A673 (cell line): ENCODE data around the gene ACP7. TPM values are rescaled to one million over a fixed set of nuclear protein-coding genes. Genes with fewer than 3 reads are reported as not detected.

Experiments
- BruUV-seq: library from RNA; stranded (reverse); fragments of 400-500 nt; replicated peaks from 2 replicates; lab custom pipeline; 2021; lab: Mats Ljungman, UMichigan
- CTCF ChIA-PET: fragments of 300-600 bp; sonication (Branson Sonifier 250); formaldehyde crosslinking; loops from one replicate; lab custom pipeline; 2022; ENCODE audit warnings: antibody characterized with exemption; lab: Charles Lee
- POLR2A ChIA-PET: fragments of 300-600 bp; sonication (Branson Sonifier 250); formaldehyde crosslinking; loops from one replicate; lab custom pipeline; 2022; ENCODE audit warnings: antibody characterized with exemption; ENCODE audit not compliant: low non-redundant PET; lab: Charles Lee
- DNase-seq: peaks from one replicate; pipeline ENCODE4 v3.0.0-alpha.2; 2015; ENCODE audit warnings: low spot score
- H3K27ac ChIP-seq: fragments of 200-600 bp; sonication (generic); 2 replicates; pipeline ENCODE4 v1.5.1; 2016; ENCODE audit warnings: mixed run types, low read depth, mild to moderate bottlenecking, mixed read lengths, antibody characterized with exemption, low read length; ENCODE audit not compliant: poor library complexity, severe bottlenecking
- H3K27me3 ChIP-seq: fragments of 200-600 bp; sonication (generic); replicated peaks from 2 replicates; pipeline ENCODE4 v1.6.1; 2017; ENCODE audit warnings: mixed run types, low read depth, mild to moderate bottlenecking, mixed read lengths, antibody characterized with exemption, low read length; ENCODE audit not compliant: insufficient read depth, poor library complexity
- H3K36me3 ChIP-seq: fragments of 200-600 bp; sonication (generic); 2 replicates; pipeline ENCODE4 v1.6.1; 2016; ENCODE audit warnings: mixed run types, mild to moderate bottlenecking, mixed read lengths, antibody characterized with exemption, low read length; ENCODE audit not compliant: insufficient read depth, poor library complexity, severe bottlenecking
- H3K4me1 ChIP-seq: fragments of 200-600 bp; sonication (generic); 2 replicates; pipeline ENCODE4 v1.6.1; 2017; ENCODE audit warnings: mixed run types, mild to moderate bottlenecking, mixed read lengths, antibody characterized with exemption, low read length; ENCODE audit not compliant: insufficient read depth, poor library complexity, severe bottlenecking
- H3K4me3 ChIP-seq: fragments of 200-600 bp; sonication (generic); 2 replicates; pipeline ENCODE4 v1.5.1; 2016; ENCODE audit warnings: low read depth, mixed run types, mild to moderate bottlenecking, mixed read lengths, low read length; ENCODE audit not compliant: poor library complexity, severe bottlenecking
- H3K9me3 ChIP-seq: fragments of 200-600 bp; sonication (generic); 2 replicates; pipeline ENCODE4 v1.6.1; 2016; ENCODE audit warnings: mixed run types, low read depth, mild to moderate bottlenecking, mixed read lengths, antibody characterized with exemption, low read length; ENCODE audit not compliant: poor library complexity, severe bottlenecking
- EZH2 ChIP-seq: fragments of 200-600 bp; sonication (generic); IDR thresholded peaks from 2 replicates; pipeline ENCODE4 v1.6.1; 2017; ENCODE audit warnings: borderline replicate concordance, low read depth, mild to moderate bottlenecking, mixed read lengths, antibody characterized with exemption, low read length; ENCODE audit not compliant: poor library complexity, severe bottlenecking
- intact Hi-C: fragments of 100-400 bp; cut with micrococcal nuclease; formaldehyde crosslinking; loops from one replicate; pipeline ENCODE4 v1.10.0; 2022; ENCODE audit not compliant: unreplicated experiment
- total RNA-seq: library from RNA; stranded (reverse); gene quantifications from 2 replicates; pipeline ENCODE4 v1.2.3, GENCODE V29; 2021
- TF ChIP-seq, protein P1 (sequence below): fragments of 300-800, 200-600 bp; sonication (generic); conservative IDR thresholded peaks from 2 replicates; pipeline ENCODE4 v1.5.1; 2017; ENCODE audit warnings: low read depth, mild to moderate bottlenecking, antibody characterized with exemption, low read length, moderate library complexity, mixed read lengths

Gene ACP7
- total RNA-seq, 1 experiment from 2014 or later = not detected

DNA sequence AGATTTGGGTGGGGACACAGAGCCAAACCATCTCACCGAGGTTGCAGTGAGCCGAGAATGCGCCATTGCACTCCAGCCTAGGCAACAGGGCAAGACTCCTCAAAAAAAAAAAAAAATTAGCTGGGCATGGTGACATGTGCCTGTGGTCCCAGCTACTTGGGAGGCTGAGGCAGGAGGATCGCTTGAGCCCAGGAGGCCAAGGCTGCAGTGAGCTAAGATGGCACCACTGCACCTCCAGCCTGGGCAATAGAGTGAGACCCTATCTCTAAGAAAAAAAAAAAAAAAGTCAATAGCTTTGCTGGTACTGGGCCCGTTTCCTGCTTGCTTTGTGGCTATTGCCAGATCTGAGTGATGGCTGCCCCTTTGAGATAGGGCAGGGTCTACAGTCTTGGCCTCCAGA is 13.1 kb downstream of the ACP7 start:
- BruUV-seq = no TSS peak
- ChIA-PET CTCF (no interaction called here), POLR2A (interaction anchor here (0.5 kb wide), 1 partner anchor 10 kb away, joined by 5 read pairs; no protein-coding TSS in a partner anchor)
- TF ChIP-seq, protein P1, sequence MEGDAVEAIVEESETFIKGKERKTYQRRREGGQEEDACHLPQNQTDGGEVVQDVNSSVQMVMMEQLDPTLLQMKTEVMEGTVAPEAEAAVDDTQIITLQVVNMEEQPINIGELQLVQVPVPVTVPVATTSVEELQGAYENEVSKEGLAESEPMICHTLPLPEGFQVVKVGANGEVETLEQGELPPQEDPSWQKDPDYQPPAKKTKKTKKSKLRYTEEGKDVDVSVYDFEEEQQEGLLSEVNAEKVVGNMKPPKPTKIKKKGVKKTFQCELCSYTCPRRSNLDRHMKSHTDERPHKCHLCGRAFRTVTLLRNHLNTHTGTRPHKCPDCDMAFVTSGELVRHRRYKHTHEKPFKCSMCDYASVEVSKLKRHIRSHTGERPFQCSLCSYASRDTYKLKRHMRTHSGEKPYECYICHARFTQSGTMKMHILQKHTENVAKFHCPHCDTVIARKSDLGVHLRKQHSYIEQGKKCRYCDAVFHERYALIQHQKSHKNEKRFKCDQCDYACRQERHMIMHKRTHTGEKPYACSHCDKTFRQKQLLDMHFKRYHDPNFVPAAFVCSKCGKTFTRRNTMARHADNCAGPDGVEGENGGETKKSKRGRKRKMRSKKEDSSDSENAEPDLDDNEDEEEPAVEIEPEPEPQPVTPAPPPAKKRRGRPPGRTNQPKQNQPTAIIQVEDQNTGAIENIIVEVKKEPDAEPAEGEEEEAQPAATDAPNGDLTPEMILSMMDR = no peak
- TF ChIP-seq EZH2 = no peak
- Histone ChIP-seq H3K4me1 (no peaks in the 10 kb centered on the region), H3K27ac (no peak overlapping the region), H3K9me3 (no peaks in the 10 kb centered on the region), H3K27me3 (peaks cover 29% of the 10 kb centered on the region), H3K4me3 (no peak overlapping the region), H3K36me3 (no peaks in the 10 kb centered on the region)
- intact Hi-C loops = no loop called here
- DNase-seq = no peak

DNA sequence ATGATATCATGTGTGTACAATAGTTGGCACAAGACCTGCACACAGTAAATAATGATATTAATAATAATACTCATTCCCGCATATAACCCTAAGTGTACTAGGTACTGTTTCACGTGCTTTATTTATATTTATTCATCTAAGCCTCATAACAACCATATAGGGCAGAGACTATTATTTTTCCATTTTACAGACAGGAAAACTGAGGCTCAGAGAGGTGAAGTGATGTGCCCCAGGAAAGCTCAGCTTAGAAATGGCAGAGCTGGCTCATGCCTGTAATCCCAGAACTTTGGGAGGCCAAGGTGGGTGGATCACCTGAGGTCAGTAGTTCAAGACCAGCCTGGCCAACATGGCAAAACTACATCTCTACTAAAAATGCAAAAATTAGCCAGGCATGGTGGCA is 13.6 kb downstream of the ACP7 start:
- BruUV-seq = no TSS peak
- no peaks in the 10 kb centered on the region for H3K36me3 ChIP-seq
- no peaks in the 10 kb centered on the region for H3K9me3 ChIP-seq
- TF ChIP-seq, protein P1 = no peak
- TF ChIP-seq EZH2 = no peak
- intact Hi-C loops = no loop called here
- DNase-seq = no peak
- no peaks in the 10 kb centered on the region for H3K4me1 ChIP-seq
- H3K27ac ChIP-seq = no peak overlapping the region
- ChIA-PET CTCF (no interaction called here), POLR2A (interaction anchor here (0.5 kb wide), 1 partner anchor 10 kb away, joined by 5 read pairs; no protein-coding TSS in a partner anchor)
- H3K4me3 ChIP-seq = no peak overlapping the region
- H3K27me3 ChIP-seq = peaks cover 29% of the 10 kb centered on the region

DNA sequence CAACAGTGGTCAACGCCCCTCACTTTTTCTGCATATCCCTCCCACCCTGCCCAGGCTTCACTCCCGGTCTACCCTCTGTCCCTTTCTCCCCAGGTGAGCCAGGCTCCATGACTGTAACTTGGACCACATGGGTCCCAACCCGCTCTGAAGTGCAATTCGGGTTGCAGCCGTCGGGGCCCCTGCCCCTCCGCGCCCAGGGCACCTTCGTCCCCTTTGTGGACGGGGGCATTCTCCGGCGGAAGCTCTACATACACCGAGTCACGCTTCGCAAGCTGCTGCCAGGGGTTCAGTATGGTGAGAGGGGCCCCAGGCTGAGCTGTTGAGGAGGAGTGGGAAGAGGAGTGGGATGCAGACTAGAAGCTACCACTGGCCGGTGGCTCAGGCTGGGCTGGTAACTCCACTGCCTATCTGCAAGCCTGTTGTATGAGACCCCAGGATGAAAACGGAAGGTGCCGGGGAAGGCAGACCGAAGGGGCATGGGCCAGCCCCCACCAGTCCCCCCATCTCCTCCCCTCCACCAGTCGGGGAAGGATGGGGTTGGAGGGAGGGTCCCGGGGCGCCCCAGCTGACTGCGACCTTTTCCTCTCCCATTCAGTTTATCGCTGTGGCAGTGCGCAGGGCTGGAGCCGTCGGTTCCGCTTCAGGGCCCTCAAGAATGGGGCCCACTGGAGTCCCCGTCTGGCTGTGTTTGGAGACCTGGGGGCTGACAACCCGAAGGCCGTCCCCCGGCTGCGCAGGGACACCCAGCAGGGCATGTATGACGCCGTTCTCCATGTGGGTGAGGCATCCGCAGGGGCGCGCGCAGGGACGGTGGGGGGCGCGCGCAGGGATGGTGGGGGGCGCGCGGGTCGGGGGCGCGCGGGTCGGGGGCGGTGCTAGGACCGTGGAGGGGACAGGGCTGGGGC is 14.4 kb downstream of the ACP7 start:
- Histone ChIP-seq H3K9me3 (no peaks in the 10 kb centered on the region), H3K27me3 (peaks cover 27% of the 10 kb centered on the region), H3K4me3 (peak overlapping the region; percentile 25), H3K4me1 (no peaks in the 10 kb centered on the region), H3K36me3 (no peaks in the 10 kb centered on the region), H3K27ac (no peak overlapping the region)
- ChIA-PET POLR2A (no interaction called here), CTCF (interaction anchor here (0.6 kb wide), 1 partner anchor 136 kb away, joined by 4 read pairs; no protein-coding TSS in a partner anchor)
- TF ChIP-seq, protein P1 = no peak
- no peak for TF ChIP-seq EZH2
- no TSS peak for BruUV-seq
- DNase-seq = no peak
- intact Hi-C loops = no loop called here
